ENCODE measurements around the gene MRFAP1L1. TPM values are rescaled to one million over a fixed set of nuclear protein-coding genes. Genes with fewer than 3 reads are reported as not detected.

Gene MRFAP1L1
- polyA plus RNA-seq, 1 donor from 2014 or later = 438 TPM

GRCh38 chr4:6684656-6685055 lies 25.0 kb downstream of the MRFAP1L1 start:
- H3K4me2 ChIP-seq (ENCODE audit: low read length) = no peak overlapping the region
- no peak overlapping the region for H3K27ac ChIP-seq (ENCODE audit: low read length)
- no peaks in the 10 kb centered on the region for H3F3A ChIP-seq (ENCODE audit: insufficient read depth, low read length, poor library complexity, severe bottlenecking)
- H2AFZ ChIP-seq (ENCODE audit: low read depth, low read length) = no peak overlapping the region
- TF ChIP-seq, protein P1, sequence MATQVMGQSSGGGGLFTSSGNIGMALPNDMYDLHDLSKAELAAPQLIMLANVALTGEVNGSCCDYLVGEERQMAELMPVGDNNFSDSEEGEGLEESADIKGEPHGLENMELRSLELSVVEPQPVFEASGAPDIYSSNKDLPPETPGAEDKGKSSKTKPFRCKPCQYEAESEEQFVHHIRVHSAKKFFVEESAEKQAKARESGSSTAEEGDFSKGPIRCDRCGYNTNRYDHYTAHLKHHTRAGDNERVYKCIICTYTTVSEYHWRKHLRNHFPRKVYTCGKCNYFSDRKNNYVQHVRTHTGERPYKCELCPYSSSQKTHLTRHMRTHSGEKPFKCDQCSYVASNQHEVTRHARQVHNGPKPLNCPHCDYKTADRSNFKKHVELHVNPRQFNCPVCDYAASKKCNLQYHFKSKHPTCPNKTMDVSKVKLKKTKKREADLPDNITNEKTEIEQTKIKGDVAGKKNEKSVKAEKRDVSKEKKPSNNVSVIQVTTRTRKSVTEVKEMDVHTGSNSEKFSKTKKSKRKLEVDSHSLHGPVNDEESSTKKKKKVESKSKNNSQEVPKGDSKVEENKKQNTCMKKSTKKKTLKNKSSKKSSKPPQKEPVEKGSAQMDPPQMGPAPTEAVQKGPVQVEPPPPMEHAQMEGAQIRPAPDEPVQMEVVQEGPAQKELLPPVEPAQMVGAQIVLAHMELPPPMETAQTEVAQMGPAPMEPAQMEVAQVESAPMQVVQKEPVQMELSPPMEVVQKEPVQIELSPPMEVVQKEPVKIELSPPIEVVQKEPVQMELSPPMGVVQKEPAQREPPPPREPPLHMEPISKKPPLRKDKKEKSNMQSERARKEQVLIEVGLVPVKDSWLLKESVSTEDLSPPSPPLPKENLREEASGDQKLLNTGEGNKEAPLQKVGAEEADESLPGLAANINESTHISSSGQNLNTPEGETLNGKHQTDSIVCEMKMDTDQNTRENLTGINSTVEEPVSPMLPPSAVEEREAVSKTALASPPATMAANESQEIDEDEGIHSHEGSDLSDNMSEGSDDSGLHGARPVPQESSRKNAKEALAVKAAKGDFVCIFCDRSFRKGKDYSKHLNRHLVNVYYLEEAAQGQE (IDR thresholded peaks at IDR 0.05; ENCODE audit: borderline replicate concordance) = no peak
- no peak for TF ChIP-seq SMC3 (conservative IDR thresholded peaks at IDR 0.05; ENCODE audit: poor library complexity)
- no peak for TF ChIP-seq MXI1 (conservative IDR thresholded peaks at IDR 0.05; ENCODE audit: poor library complexity, severe bottlenecking)
- H3K79me2 ChIP-seq (replicated peaks; ENCODE audit: insufficient read depth, low read length) = no peaks in the 10 kb centered on the region
- no peaks in the 10 kb centered on the region for H3K9me3 ChIP-seq (ENCODE audit: low read length)
- no peaks in the 10 kb centered on the region for H3K36me3 ChIP-seq (ENCODE audit: insufficient read depth, low read length)
- no peaks in the 10 kb centered on the region for H3K9me2 ChIP-seq (ENCODE audit: insufficient read depth, low read length)
- H4K20me1 ChIP-seq (ENCODE audit: insufficient read depth) = no peaks in the 10 kb centered on the region
- H3K4me3 ChIP-seq (ENCODE audit: low read length) = no peak overlapping the region
- no peak overlapping the region for H3K9ac ChIP-seq (ENCODE audit: low read length)
- no peaks in the 10 kb centered on the region for H3K27me3 ChIP-seq (ENCODE audit: insufficient read depth, low read depth, low read length)

DNA sequence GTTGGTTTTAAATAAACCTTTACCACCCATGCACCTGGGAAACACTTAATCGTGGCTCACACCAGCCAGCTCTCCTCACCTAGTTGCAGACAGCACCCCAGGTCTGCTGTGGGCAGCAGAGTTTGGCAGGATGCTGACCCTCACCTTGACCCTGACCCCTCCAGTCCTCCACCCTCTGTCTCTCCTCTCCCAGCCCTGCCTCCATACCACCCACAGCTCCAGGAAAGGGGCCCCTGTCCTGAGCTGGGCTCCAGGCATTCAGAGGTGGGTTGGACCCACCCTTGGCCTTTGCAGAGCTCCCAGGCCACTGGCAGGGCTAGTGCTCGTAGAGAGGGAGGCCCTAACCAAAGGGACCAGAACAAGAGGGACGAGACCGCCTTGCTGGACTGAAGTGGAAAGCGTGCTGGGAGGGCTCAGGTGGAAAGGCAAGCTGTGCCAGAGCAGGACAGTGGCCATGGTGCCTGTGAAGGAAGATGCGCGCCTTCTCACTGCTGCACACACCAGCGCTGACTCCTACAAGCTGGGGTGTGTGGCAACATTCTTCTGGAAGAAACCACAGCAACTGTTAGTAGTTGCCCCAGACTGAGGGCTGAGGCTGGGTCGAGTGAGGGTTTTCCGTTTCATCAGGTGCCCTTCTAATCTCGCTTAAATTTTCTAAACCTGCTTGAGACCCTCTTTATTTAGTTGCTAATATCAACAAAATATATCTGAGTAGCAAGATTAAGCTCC lies 26.6 kb downstream of the MRFAP1L1 start:
- Histone ChIP-seq H3K9ac (ENCODE audit: low read length) (no peak overlapping the region), H3K9me2 (ENCODE audit: insufficient read depth, low read length) (no peaks in the 10 kb centered on the region), H3K4me2 (ENCODE audit: low read length) (no peak overlapping the region), H3K4me3 (ENCODE audit: low read length) (no peak overlapping the region), H3K9me3 (ENCODE audit: low read length) (no peaks in the 10 kb centered on the region), H3K27ac (ENCODE audit: low read length) (no peak overlapping the region), H3K79me2 (replicated peaks; ENCODE audit: insufficient read depth, low read length) (no peaks in the 10 kb centered on the region), H4K20me1 (ENCODE audit: insufficient read depth) (no peaks in the 10 kb centered on the region), H3K27me3 (ENCODE audit: insufficient read depth, low read depth, low read length) (no peaks in the 10 kb centered on the region), H3F3A (ENCODE audit: insufficient read depth, low read length, poor library complexity, severe bottlenecking) (no peaks in the 10 kb centered on the region), H2AFZ (ENCODE audit: low read depth, low read length) (no peak overlapping the region), H3K36me3 (ENCODE audit: insufficient read depth, low read length) (no peaks in the 10 kb centered on the region)
- TF ChIP-seq EZH2 (IDR thresholded peaks at IDR 0.05; ENCODE audit: borderline replicate concordance, insufficient read depth, low read length, poor library complexity, severe bottlenecking) (no peak), MXI1 (conservative IDR thresholded peaks at IDR 0.05; ENCODE audit: poor library complexity, severe bottlenecking) (no peak), TAF1 (IDR thresholded peaks at IDR 0.05; ENCODE audit: low read depth) (no peak), EP300 (conservative IDR thresholded peaks at IDR 0.05; ENCODE audit: poor library complexity, severe bottlenecking) (no peak), SMC3 (conservative IDR thresholded peaks at IDR 0.05; ENCODE audit: poor library complexity) (no peak), POLR2AphosphoS5 (IDR thresholded peaks at IDR 0.05) (no peak), RAD21 (conservative IDR thresholded peaks at IDR 0.05) (no peak)
- TF ChIP-seq, protein P2, sequence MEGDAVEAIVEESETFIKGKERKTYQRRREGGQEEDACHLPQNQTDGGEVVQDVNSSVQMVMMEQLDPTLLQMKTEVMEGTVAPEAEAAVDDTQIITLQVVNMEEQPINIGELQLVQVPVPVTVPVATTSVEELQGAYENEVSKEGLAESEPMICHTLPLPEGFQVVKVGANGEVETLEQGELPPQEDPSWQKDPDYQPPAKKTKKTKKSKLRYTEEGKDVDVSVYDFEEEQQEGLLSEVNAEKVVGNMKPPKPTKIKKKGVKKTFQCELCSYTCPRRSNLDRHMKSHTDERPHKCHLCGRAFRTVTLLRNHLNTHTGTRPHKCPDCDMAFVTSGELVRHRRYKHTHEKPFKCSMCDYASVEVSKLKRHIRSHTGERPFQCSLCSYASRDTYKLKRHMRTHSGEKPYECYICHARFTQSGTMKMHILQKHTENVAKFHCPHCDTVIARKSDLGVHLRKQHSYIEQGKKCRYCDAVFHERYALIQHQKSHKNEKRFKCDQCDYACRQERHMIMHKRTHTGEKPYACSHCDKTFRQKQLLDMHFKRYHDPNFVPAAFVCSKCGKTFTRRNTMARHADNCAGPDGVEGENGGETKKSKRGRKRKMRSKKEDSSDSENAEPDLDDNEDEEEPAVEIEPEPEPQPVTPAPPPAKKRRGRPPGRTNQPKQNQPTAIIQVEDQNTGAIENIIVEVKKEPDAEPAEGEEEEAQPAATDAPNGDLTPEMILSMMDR (IDR thresholded peaks at IDR 0.05; ENCODE audit: poor library complexity, severe bottlenecking) = no peak
- TF ChIP-seq, protein P1 (IDR thresholded peaks at IDR 0.05; ENCODE audit: borderline replicate concordance) = no peak
